Osteoblast (primary cell): ENCODE measurements around the gene PRR3. TPM values are rescaled to one million over a fixed set of nuclear protein-coding genes. Genes with fewer than 3 reads are reported as not detected.

Experiments
- DNase-seq: peaks from one replicate; pipeline ENCODE4 v3.0.0; 2011; ENCODE audit warnings: low spot score, mixed read lengths; ENCODE audit not compliant: insufficient read length; ENCODE audit errors: missing footprints
- H2AFZ ChIP-seq: 2 replicates; pipeline ENCODE4 v1.6.0; 2011; ENCODE audit warnings: mild to moderate bottlenecking, low read length
- H3K27ac ChIP-seq: 2 replicates; pipeline ENCODE4 v1.5.1; 2011; ENCODE audit warnings: mild to moderate bottlenecking, low read depth, low read length, moderate library complexity
- H3K27me3 ChIP-seq: 2 replicates; pipeline ENCODE4 v1.6.0; 2012; ENCODE audit warnings: mild to moderate bottlenecking, control low read depth, inconsistent platforms, low read length, moderate library complexity; ENCODE audit not compliant: insufficient read depth
- H3K36me3 ChIP-seq: 2 replicates; pipeline ENCODE4 v1.5.1; 2011; ENCODE audit warnings: mild to moderate bottlenecking, low read length, control low read depth, moderate library complexity; ENCODE audit not compliant: insufficient read depth
- H3K4me1 ChIP-seq: 2 replicates; pipeline ENCODE4 v1.5.1; 2011; ENCODE audit warnings: mild to moderate bottlenecking, low read length, control low read depth, moderate library complexity; ENCODE audit not compliant: insufficient read depth
- H3K4me2 ChIP-seq: 2 replicates; pipeline ENCODE4 v1.6.0; 2011; ENCODE audit warnings: mild to moderate bottlenecking, low read length; ENCODE audit not compliant: insufficient read depth
- H3K4me3 ChIP-seq: fragments of 200-600 bp; sonication (generic); 3 replicates; pipeline ENCODE4 v1.5.1; 2012; ENCODE audit warnings: mild to moderate bottlenecking, low read length, inconsistent platforms; ENCODE audit not compliant: insufficient read depth
- H3K79me2 ChIP-seq: 2 replicates; pipeline ENCODE4 v1.6.0; 2012; ENCODE audit warnings: mild to moderate bottlenecking, low read length, control low read depth, inconsistent platforms; ENCODE audit not compliant: insufficient read depth
- H3K9me3 ChIP-seq: 2 replicates; pipeline ENCODE4 v1.5.1; 2011; ENCODE audit warnings: low read depth, low read length, control low read depth
- H4K20me1 ChIP-seq: 2 replicates; pipeline ENCODE4 v1.6.0; 2012; ENCODE audit warnings: mild to moderate bottlenecking, low read length, control low read depth; ENCODE audit not compliant: insufficient read depth
- total RNA-seq: library from RNA; depleted of rRNA; stranded (reverse); fragments of >200 nt; gene quantifications from 2 replicates; pipeline ENCODE4 v1.2.3, GENCODE V29; 2012
- TF ChIP-seq, protein P1 (sequence below): IDR thresholded peaks from 2 replicates; pipeline ENCODE4 v1.5.1; 2011; ENCODE audit warnings: mild to moderate bottlenecking, low read depth, low read length, moderate library complexity; ENCODE audit errors: extremely low read depth

Gene PRR3, protein sequence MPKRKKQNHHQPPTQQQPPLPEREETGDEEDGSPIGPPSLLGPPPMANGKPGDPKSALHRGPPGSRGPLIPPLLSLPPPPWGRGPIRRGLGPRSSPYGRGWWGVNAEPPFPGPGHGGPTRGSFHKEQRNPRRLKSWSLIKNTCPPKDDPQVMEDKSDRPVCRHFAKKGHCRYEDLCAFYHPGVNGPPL
- 6.8 and 7.2 TPM in 2 replicates for total RNA-seq

DNA sequence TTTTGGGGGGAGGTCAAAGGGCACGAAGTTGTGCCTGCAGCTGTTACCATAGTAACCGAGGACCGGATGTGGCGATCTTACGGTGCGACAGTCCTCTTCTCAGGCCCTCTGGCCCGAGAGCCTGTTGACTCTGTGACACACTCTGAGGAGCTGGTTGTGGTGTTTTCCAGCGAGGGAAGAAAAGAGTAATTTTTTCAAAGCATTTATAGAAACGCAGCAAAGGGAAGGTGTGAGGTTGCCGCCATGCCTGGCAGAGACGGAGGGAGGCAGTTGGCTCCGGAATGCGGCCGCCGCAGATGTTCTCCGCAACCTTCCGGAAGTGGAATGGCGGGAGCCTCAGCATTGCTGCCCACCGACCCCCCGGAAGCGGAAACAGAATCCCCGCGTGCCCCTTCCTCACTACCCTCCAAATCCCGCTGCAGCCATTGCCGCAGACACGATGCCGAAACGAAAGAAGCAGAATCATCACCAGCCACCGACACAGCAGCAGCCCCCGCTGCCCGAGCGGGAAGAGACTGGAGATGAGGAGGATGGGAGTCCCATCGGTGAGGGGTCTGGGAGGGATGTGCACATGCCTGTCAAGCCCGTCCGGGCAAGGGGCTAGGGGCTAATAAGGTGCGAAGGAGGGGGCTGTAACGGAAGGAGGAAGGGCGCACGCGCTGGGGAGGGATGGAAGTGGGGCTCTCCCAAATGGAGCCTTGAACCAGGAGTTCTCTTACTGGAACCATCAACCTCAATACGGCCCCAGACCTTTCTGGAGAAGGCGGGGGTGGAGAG, at the start of gene PRR3:
PRR3 (plus strand) TSS at position 390 of the 777 bp plus-strand sequence; CDS start at position 440, 50 bp downstream.
- no peaks in the 10 kb centered on the region for H3K9me3 ChIP-seq
- peaks cover 38% of the 10 kb centered on the region for H3K36me3 ChIP-seq
- no peaks in the 10 kb centered on the region for H3K27me3 ChIP-seq
- H3K4me3 ChIP-seq: peak within 1 kb of the TSS; percentile 92
- H2AFZ ChIP-seq: peak within 1 kb of the TSS; percentile 94
- peaks cover 61% of the 10 kb centered on the region for H3K79me2 ChIP-seq
- DNase-seq: peak; percentile 95
- TF ChIP-seq, protein P1, sequence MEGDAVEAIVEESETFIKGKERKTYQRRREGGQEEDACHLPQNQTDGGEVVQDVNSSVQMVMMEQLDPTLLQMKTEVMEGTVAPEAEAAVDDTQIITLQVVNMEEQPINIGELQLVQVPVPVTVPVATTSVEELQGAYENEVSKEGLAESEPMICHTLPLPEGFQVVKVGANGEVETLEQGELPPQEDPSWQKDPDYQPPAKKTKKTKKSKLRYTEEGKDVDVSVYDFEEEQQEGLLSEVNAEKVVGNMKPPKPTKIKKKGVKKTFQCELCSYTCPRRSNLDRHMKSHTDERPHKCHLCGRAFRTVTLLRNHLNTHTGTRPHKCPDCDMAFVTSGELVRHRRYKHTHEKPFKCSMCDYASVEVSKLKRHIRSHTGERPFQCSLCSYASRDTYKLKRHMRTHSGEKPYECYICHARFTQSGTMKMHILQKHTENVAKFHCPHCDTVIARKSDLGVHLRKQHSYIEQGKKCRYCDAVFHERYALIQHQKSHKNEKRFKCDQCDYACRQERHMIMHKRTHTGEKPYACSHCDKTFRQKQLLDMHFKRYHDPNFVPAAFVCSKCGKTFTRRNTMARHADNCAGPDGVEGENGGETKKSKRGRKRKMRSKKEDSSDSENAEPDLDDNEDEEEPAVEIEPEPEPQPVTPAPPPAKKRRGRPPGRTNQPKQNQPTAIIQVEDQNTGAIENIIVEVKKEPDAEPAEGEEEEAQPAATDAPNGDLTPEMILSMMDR: no peak
- peaks cover 11% of the 10 kb centered on the region for H4K20me1 ChIP-seq
- peak within 1 kb of the TSS; percentile 94 for H3K4me2 ChIP-seq
- H3K4me1 ChIP-seq: peaks cover 18% of the 10 kb centered on the region
- H3K27ac ChIP-seq: peak within 1 kb of the TSS; percentile 98

- H3K27ac ChIP-seq: no peak overlapping the region
- H4K20me1 ChIP-seq: no peaks in the 10 kb centered on the region
Observed at GRCh38 chr6:30507849-30508827, 49.0 kb upstream of the PRR3 start.

GRCh38 chr6:30508890-30509736, 48.0 kb upstream of the PRR3 start:
- no peaks in the 10 kb centered on the region for H3K36me3 ChIP-seq
- H3K27ac ChIP-seq: no peak overlapping the region
- H3K4me1 ChIP-seq: peaks cover 5% of the 10 kb centered on the region
- no peaks in the 10 kb centered on the region for H3K9me3 ChIP-seq
- TF ChIP-seq, protein P1: no peak
- H3K27me3 ChIP-seq: no peaks in the 10 kb centered on the region
- H3K4me2 ChIP-seq: no peak overlapping the region
- H4K20me1 ChIP-seq: no peaks in the 10 kb centered on the region
- peak overlapping the region; percentile 86 for H2AFZ ChIP-seq
- H3K79me2 ChIP-seq: no peaks in the 10 kb centered on the region
- H3K4me3 ChIP-seq: no peak overlapping the region
- no peak for DNase-seq

More at GRCh38 chr6:30507849-30508827, 49.0 kb upstream of the PRR3 start:
- Histone ChIP-seq H3K79me2 (no peaks in the 10 kb centered on the region), H3K9me3 (no peaks in the 10 kb centered on the region), H3K27me3 (no peaks in the 10 kb centered on the region), H3K4me3 (no peak overlapping the region), H3K4me2 (no peak overlapping the region), H3K36me3 (no peaks in the 10 kb centered on the region), H3K4me1 (peaks cover 5% of the 10 kb centered on the region), H2AFZ (no peak overlapping the region)
- DNase-seq: no peak
- TF ChIP-seq, protein P1: no peak
